Subcutaneous adipose tissue (tissue), 4 donors: Measurements from ENCODE around the gene COBL. TPM values are rescaled to one million over a fixed set of nuclear protein-coding genes. Genes with fewer than 3 reads are reported as not detected.

ENCODE experiments used
- CTCF ChIP-seq: fragments of 450-650 bp; IDR thresholded peaks from one replicate; pipeline ENCODE4 v1.5.1; 2016; ENCODE audit warnings: low read depth, mild to moderate bottlenecking, control low read depth, antibody characterized with exemption, moderate library complexity
- total RNA-seq, 4 donors: library from RNA; depleted of rRNA; stranded (reverse); fragments of >200 nt; gene quantifications; one replicate each; pipeline ENCODE4 v1.1.0, GENCODE V29; 2016

The COBL gene
- total RNA-seq, 4 donors from 2014 or later = 0.51 to 1.8 (median 0.93) TPM

- no peak for TF ChIP-seq CTCF
Measured at GRCh38 chr7:51236470-51237132, 80.0 kb downstream of the COBL start.

GRCh38 chr7:51235593-51236313 is 80.9 kb downstream of the COBL start:
- TF ChIP-seq CTCF = no peak

GRCh38 chr7:51234609-51235308 is 81.8 kb downstream of the COBL start:
- TF ChIP-seq CTCF = no peak

GRCh38 chr7:51234139-51234538 is 82.5 kb downstream of the COBL start:
- no peak for TF ChIP-seq CTCF

- no peak for TF ChIP-seq CTCF
Measured at GRCh38 chr7:51233374-51233773, 83.2 kb downstream of the COBL start.

GRCh38 chr7:51230723-51231122 is 85.9 kb downstream of the COBL start:
- no peak for TF ChIP-seq CTCF

GRCh38 chr7:51230324-51230625 is 86.3 kb downstream of the COBL start:
- TF ChIP-seq CTCF = no peak
